K562 (cell line): ENCODE measurements around the gene SH3D19.
"Not testable (repeated sequence)": the region's sequence is repeated elsewhere in the genome, so short reads cannot be mapped to it uniquely, and the experiment has no call there.

Experiments
- HINFP ChIP-seq: fragments of 450-650 bp; conservative IDR thresholded peaks from 2 replicates; pipeline ENCODE4 v1.6.1; 2016; ENCODE audit warnings: missing genetic modification characterization, low read depth, mild to moderate bottlenecking, control low read depth, missing compliant biosample characterization
- MAX ChIP-seq: sonication (generic); formaldehyde crosslinking; IDR thresholded peaks from 2 replicates; pipeline ENCODE4 v1.9.0; 2022; ENCODE audit warnings: mild to moderate bottlenecking, missing genetic modification reagents
- MEIS2 ChIP-seq: fragments of 450-650 bp; IDR thresholded peaks from 2 replicates; pipeline ENCODE4 v1.6.1; 2014; ENCODE audit warnings: mild to moderate bottlenecking; ENCODE audit not compliant: partially characterized antibody
- REST ChIP-seq, 2 experiments: fragments of 450-650 bp; formaldehyde crosslinking in 1 of 2; IDR thresholded peaks; 2 replicates each; pipeline versions ENCODE4 v1.4.0 to v1.6.1; 2014 to 2020; ENCODE audit warnings: mild to moderate bottlenecking in 2 of 2, borderline replicate concordance in 1 of 2, low read depth in 1 of 2
- SAFB ChIP-seq: fragments of 200-400 bp; formaldehyde crosslinking; IDR thresholded peaks from 2 replicates; pipeline ENCODE4 v1.6.1; 2017; ENCODE audit warnings: low read depth, low read length, borderline replicate concordance
- SMC3 ChIP-seq: conservative IDR thresholded peaks from 2 replicates; pipeline ENCODE4 v1.6.1; 2011; ENCODE audit warnings: low read depth, low read length, improper control_type of control experiment; ENCODE audit not compliant: insufficient read depth
- TRIM28 ChIP-seq: fragments of 450-650 bp; IDR thresholded peaks from 2 replicates; pipeline ENCODE4 v1.6.1; 2017
- ZFP91 ChIP-seq: sonication (generic); formaldehyde crosslinking; IDR thresholded peaks from 2 replicates; pipeline ENCODE4 v1.8.0; 2022; ENCODE audit warnings: mild to moderate bottlenecking, missing genetic modification reagents
- ZZZ3 ChIP-seq: fragments of 450-650 bp; IDR thresholded peaks from 2 replicates; pipeline ENCODE4 v1.6.1; 2016; ENCODE audit warnings: antibody characterized with exemption, mild to moderate bottlenecking, moderate library complexity

GRCh38 chr4:151235373-151235772 lies 90.0 kb downstream of the SH3D19 start:
- TF ChIP-seq SMC3; SAFB; MEIS2; TRIM28; ZFP91 (CRISPR knock-in tag); REST (IDR thresholded peaks at IDR 0.05; ENCODE audit: borderline replicate concordance); REST (CRISPR knock-in tag; IDR thresholded peaks at IDR 0.05; ENCODE audit: low read depth); ZZZ3; MAX; HINFP (tag): not testable (repeated sequence)
